Mucosa of descending colon (tissue), 3 donors: Measurements from ENCODE around the gene CFAP77. TPM values are rescaled to one million over a fixed set of nuclear protein-coding genes. Genes with fewer than 3 reads are reported as not detected.

Source experiments
- ATAC-seq: fragments of 200-7000 bp; cut with Tn5 transposase; one replicate; pipeline ENCODE4 v1.9.1; 2020; ENCODE audit warnings: mild to moderate bottlenecking, moderate library complexity
- DNase-seq, 3 donors: peaks; one replicate each; pipeline ENCODE4 v3.0.0-alpha.2; 2020
- H3K36me3 ChIP-seq: fragments of 200-600 bp; one replicate; pipeline ENCODE4 v1.8.0; 2021; ENCODE audit warnings: low read depth, mild to moderate bottlenecking
- H3K4me1 ChIP-seq: fragments of 200-600 bp; one replicate; pipeline ENCODE4 v1.8.0; 2021; ENCODE audit warnings: low read depth, mild to moderate bottlenecking
- H3K4me3 ChIP-seq: fragments of 200-600 bp; one replicate; pipeline ENCODE4 v1.8.0; 2021; ENCODE audit warnings: mild to moderate bottlenecking
- H3K9me3 ChIP-seq: fragments of 200-600 bp; one replicate; pipeline ENCODE4 v1.8.0; 2021; ENCODE audit warnings: mild to moderate bottlenecking
- intact Hi-C, 2 donors: fragments of 100-400 bp; cut with DNase I in 1 of 2; cut with micrococcal nuclease in 1 of 2; formaldehyde crosslinking; loops; one replicate each; pipeline versions ENCODE4 v1.11.0 to v1.11.1; 2022; cut with DNase I, micrococcal nuclease
- total RNA-seq, 3 donors: library from RNA; stranded (reverse); fragmentation: NEBNext Ultra II Directional in 2 of 3; extraction: Animal tissue kit (Norgen Biotek cat#: 25700) in 2 of 3; gene quantifications; one replicate each; pipeline versions ENCODE4 v1.2.1 to v1.2.4, GENCODE V29; 2021 to 2023
- TF ChIP-seq, protein P1 (sequence below): fragments of 200-600 bp; IDR thresholded peaks from one replicate; pipeline ENCODE4 v1.8.0; 2022; ENCODE audit warnings: antibody characterized with exemption, mild to moderate bottlenecking
- donor health status: DM: no; HTN: no; CAD: no; lungs with moderate emphysema.
- donor health status: DM: no; HTN: no; CAD: no.
- donor health status: DM: no; HTN: yes; CAD: no.

CFAP77 gene
- total RNA-seq, 3 donors from 2014 or later: not detected

DNA sequence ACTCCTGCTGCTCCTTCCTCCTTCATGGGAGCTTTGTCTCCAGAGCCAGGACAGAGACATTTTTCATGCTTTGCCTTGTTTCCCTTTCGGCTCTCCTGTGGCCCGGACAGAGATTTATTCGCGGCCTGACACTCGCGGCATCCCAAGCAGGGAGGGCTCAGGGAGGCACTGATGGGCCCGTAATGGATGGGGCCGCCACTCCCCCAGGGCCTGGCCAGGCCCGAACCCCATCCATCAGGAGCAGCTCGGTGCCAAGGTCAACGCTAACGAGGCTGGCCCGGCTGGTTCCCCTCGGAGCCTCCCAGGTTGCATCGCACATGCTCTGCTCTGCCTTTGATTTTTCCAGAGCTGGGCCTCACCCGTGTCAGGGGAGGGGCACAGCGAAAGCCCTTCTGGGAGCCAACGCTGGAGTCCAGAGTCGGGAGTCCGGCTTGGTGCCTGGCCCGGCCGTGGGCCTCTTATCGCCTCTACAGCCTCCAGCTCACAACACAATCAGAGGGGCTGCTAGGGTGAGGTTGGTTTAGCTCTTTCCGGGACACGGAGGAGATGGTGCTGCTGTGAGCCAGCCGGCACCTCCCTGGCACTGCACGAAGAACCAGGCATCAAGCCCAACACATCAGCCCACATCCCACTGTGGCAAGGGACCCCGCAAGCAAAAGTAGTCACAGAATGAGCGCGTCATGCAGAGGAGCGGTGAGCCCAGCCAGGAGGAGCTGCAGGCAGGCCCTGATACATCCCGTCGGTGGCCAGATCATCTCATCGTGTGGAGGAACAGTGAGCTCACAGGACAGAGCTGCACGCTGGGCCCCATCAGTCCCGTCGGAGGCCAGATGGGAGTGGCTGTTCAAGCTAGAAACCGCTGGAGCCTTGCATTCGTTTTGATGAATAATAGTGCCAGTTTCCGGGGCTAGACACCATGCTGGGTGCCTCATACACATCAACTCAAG is 100.2 kb downstream of the CFAP77 start:
- intact Hi-C loops: loop anchor here in 1 of 2 donors (5.0 kb wide), 1 partner anchor 67 kb away; no protein-coding TSS in a partner anchor
- DNase-seq (no peak), ATAC-seq (no peak)
- Histone ChIP-seq H3K36me3 (no peaks in the 10 kb centered on the region), H3K4me3 (no peak overlapping the region), H3K9me3 (no peaks in the 10 kb centered on the region), H3K4me1 (no peaks in the 10 kb centered on the region)
- TF ChIP-seq, protein P1, sequence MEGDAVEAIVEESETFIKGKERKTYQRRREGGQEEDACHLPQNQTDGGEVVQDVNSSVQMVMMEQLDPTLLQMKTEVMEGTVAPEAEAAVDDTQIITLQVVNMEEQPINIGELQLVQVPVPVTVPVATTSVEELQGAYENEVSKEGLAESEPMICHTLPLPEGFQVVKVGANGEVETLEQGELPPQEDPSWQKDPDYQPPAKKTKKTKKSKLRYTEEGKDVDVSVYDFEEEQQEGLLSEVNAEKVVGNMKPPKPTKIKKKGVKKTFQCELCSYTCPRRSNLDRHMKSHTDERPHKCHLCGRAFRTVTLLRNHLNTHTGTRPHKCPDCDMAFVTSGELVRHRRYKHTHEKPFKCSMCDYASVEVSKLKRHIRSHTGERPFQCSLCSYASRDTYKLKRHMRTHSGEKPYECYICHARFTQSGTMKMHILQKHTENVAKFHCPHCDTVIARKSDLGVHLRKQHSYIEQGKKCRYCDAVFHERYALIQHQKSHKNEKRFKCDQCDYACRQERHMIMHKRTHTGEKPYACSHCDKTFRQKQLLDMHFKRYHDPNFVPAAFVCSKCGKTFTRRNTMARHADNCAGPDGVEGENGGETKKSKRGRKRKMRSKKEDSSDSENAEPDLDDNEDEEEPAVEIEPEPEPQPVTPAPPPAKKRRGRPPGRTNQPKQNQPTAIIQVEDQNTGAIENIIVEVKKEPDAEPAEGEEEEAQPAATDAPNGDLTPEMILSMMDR: no peak

DNA sequence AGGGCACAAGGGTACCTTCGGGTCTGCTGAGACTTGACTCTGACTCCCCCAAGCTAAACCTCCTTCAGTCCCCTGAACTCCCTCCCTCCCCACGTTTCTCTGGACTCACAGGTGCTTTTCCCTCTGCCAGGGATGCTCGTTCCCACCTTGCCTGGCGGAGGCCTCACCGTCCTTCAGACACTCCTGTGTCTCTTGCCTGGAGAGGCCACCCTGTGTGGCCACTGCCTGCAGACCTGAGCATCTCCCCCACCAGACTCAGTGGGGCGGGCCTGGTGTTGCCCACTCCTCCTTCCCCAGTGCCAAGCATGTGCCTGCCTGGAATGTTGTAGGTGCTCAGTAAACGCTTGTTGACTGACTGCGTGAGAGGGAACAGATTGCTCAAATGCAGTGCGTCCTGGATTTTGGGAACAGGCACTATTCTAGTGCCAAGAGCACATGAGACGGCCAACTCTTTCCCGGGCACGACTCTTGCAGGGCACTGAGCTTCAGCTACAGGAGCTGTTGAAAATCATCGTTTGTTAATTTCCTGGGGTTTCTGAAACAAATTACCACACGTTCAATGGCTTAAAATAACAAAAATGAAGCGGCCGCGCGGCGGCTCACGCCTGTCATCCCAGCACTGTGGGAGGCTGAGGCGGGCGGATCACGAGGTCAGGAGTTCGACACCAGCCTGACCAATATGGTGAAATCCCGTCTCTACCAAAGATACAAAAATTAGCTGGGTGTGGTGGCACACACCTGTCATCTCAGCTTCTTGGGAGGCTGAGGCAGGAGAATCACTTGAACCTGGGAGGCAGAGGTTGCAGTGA is 101.4 kb downstream of the CFAP77 start:
- ATAC-seq (no peak), DNase-seq (no peak)
- intact Hi-C loops: no loop called here
- Histone ChIP-seq H3K4me3 (no peak overlapping the region), H3K36me3 (no peaks in the 10 kb centered on the region), H3K9me3 (no peaks in the 10 kb centered on the region), H3K4me1 (no peaks in the 10 kb centered on the region)
- TF ChIP-seq, protein P1: no peak

DNA sequence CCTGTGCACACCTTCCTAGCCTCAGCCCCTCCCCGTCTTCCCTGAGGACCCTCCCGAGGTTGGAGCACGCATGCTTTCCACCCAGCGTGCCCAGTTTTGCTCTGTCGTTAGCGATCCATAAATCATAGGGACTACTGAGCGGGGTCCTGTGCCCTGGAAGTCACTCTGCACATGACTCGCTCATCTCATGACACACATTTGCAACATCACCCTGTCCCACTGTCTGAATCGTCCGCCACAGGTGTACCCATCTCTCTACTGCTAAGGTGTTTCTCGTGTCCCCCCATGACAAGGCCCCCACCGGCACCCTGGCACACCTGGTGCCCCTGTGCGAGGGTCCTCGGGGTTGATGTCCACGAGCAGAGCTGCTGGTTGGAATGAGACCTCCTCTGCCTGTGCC is 103.4 kb downstream of the CFAP77 start:
- Histone ChIP-seq H3K9me3 (no peaks in the 10 kb centered on the region), H3K36me3 (no peaks in the 10 kb centered on the region), H3K4me1 (no peaks in the 10 kb centered on the region), H3K4me3 (no peak overlapping the region)
- intact Hi-C loops: no loop called here
- TF ChIP-seq, protein P1: no peak
- no peak for ATAC-seq
- DNase-seq: no peak

DNA sequence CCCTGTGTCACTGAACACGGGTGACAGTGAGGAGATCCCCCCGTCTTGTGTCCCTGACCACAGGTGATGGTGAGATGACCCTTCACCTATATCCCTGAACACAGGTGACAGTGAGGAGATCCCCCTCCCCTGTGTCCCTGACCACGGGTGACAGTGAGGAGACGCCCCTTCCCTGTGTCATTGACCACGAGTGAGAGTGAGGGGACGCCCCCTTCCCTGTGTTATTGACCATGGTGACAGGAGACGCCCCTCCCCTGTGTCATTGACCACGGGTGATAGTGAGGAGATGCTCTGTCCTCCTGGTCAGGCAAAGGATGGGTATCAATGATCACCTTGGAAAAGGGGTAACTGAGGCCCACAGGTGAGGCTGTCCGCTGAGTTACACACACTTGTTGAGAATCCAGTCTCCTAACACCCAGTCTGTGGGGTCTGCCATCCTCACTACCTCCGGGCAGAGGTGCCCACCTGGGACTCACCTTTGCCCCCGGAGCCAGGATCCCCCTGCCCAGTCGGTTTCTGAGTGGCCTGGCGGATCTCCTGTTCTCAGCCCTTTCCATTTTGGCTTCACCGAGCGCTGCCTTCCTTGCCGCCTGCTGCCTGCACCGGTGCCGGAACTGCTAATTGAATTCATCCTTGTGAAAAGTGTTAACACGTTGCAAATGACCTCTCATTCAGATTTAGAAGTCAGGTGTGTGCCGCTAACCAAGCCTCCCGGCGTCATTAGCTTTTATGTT is 104.2 kb downstream of the CFAP77 start:
- Histone ChIP-seq H3K9me3 (no peaks in the 10 kb centered on the region), H3K4me1 (no peaks in the 10 kb centered on the region), H3K4me3 (no peak overlapping the region), H3K36me3 (no peaks in the 10 kb centered on the region)
- DNase-seq (no peak), ATAC-seq (no peak)
- intact Hi-C loops: no loop called here
- TF ChIP-seq, protein P1: no peak

DNA sequence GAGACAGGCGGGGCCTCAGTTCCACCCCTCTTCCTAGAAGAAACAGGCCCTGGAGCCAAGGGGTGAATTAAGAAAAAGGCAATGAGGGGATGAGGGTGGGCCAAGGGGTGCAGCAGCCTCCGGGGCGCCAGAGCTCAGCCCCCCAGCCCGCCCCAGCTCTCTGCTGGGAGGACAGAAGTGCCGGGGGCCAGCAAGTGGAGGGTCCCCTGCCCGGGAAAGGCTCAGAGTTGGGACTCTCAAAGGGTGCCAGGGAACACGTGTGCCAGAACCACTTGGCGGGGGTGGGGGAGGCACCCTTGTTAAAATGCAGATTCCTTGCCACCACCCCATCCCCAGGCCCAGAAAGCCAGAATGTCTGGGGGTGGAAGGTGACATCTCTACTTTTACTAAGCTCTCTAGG is 104.8 kb downstream of the CFAP77 start:
- no peaks in the 10 kb centered on the region for H3K9me3 ChIP-seq
- no peaks in the 10 kb centered on the region for H3K36me3 ChIP-seq
- no peak for ATAC-seq
- no peaks in the 10 kb centered on the region for H3K4me1 ChIP-seq
- H3K4me3 ChIP-seq: no peak overlapping the region
- DNase-seq: no peak
- TF ChIP-seq, protein P1: no peak
- intact Hi-C loops: no loop called here
